ENCODE results near the gene ITSN1. TPM values are rescaled to one million over a fixed set of nuclear protein-coding genes. Genes with fewer than 3 reads are reported as not detected.

The ITSN1 gene
- total and polyA plus RNA-seq, 2 experiments from 2014 or later, result 77.9 to 95.7 TPM

GRCh38 chr21:33774551-33774950 lies 132.2 kb downstream of the ITSN1 start (continued):
- TF ChIP-seq ETS1 (IDR thresholded peaks at IDR 0.05), result no peak
- no peak for TF ChIP-seq NANOG (IDR thresholded peaks at IDR 0.05; ENCODE audit: borderline replicate concordance)
- TF ChIP-seq, protein P1, sequence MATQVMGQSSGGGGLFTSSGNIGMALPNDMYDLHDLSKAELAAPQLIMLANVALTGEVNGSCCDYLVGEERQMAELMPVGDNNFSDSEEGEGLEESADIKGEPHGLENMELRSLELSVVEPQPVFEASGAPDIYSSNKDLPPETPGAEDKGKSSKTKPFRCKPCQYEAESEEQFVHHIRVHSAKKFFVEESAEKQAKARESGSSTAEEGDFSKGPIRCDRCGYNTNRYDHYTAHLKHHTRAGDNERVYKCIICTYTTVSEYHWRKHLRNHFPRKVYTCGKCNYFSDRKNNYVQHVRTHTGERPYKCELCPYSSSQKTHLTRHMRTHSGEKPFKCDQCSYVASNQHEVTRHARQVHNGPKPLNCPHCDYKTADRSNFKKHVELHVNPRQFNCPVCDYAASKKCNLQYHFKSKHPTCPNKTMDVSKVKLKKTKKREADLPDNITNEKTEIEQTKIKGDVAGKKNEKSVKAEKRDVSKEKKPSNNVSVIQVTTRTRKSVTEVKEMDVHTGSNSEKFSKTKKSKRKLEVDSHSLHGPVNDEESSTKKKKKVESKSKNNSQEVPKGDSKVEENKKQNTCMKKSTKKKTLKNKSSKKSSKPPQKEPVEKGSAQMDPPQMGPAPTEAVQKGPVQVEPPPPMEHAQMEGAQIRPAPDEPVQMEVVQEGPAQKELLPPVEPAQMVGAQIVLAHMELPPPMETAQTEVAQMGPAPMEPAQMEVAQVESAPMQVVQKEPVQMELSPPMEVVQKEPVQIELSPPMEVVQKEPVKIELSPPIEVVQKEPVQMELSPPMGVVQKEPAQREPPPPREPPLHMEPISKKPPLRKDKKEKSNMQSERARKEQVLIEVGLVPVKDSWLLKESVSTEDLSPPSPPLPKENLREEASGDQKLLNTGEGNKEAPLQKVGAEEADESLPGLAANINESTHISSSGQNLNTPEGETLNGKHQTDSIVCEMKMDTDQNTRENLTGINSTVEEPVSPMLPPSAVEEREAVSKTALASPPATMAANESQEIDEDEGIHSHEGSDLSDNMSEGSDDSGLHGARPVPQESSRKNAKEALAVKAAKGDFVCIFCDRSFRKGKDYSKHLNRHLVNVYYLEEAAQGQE (IDR thresholded peaks at IDR 0.05; ENCODE audit: unreplicated experiment), result no peak

- ATAC-seq (no peak), DNase-seq (ENCODE audit: low spot score) (no peak)
- Mint-ChIP-seq H3K36me3 (ENCODE audit: low read depth) (peaks cover 70% of the 10 kb centered on the region), H3K4me3 (no peak overlapping the region), H3K4me1 (no peaks in the 10 kb centered on the region), H3K9me3 (peaks cover 5% of the 10 kb centered on the region; the same call in 2 of the 3 replicates), H3K27ac (no peak overlapping the region), H3K27me3 (ENCODE audit: insufficient read depth, low read depth, poor library complexity) (peaks cover 5% of the 10 kb centered on the region)
- Histone ChIP-seq H3K4me1 (ENCODE audit: insufficient read depth) (no peaks in the 10 kb centered on the region), H3K27me3 (ENCODE audit: insufficient read depth) (no peaks in the 10 kb centered on the region), H2AFZ (no peak overlapping the region), H3K4me2 (no peak overlapping the region), H4K20me1 (replicated peaks; ENCODE audit: insufficient read depth) (no peaks in the 10 kb centered on the region), H3K27ac (ENCODE audit: low read depth) (no peak overlapping the region), H3K9me2 (ENCODE audit: insufficient read depth) (no peaks in the 10 kb centered on the region), H3K79me2 (replicated peaks; ENCODE audit: insufficient read depth) (no peaks in the 10 kb centered on the region), H3K4me3 (no peak overlapping the region), H3K36me3 (ENCODE audit: insufficient read depth) (peaks cover 27% of the 10 kb centered on the region; the same call in 1 of the 2 replicates), H3F3A (replicated peaks; ENCODE audit: low read depth) (no peaks in the 10 kb centered on the region)
- TF ChIP-seq ZNF331 (CRISPR knock-in tag; IDR thresholded peaks at IDR 0.05; ENCODE audit: low read depth) (no peak), EZH2 (IDR thresholded peaks at IDR 0.05; ENCODE audit: low read depth, unreplicated experiment) (no peak), ETS1 (IDR thresholded peaks at IDR 0.05) (no peak), STAT1 (IDR thresholded peaks at IDR 0.05; ENCODE audit: unreplicated experiment) (no peak), ZNF114 (CRISPR knock-in tag; IDR thresholded peaks at IDR 0.05) (no peak)
- TF ChIP-seq, protein P1 (IDR thresholded peaks at IDR 0.05; ENCODE audit: unreplicated experiment), result no peak
Observed at GRCh38 chr21:33775100-33775828, 133.0 kb downstream of the ITSN1 start.
